Duodenal mucosa (tissue), 2 donors: ENCODE data around the gene FBXO17.
A peak's percentile ranks its signal among the peaks of the same experiment; 100 is the strongest.

ENCODE experiments used
- H3K27ac ChIP-seq: one replicate; pipeline ENCODE4 v1.7.0; 2013; ENCODE audit warnings: low read depth, low read length
- H3K27me3 ChIP-seq, 2 donors: one replicate each; pipeline ENCODE4 v1.7.0; 2013; ENCODE audit warnings: low read length in 2 of 2, control low read depth in 1 of 2; ENCODE audit not compliant: insufficient read depth in 2 of 2, control insufficient read depth in 1 of 2
- H3K36me3 ChIP-seq, 2 donors: one replicate each; pipeline ENCODE4 v1.7.0; 2013; ENCODE audit warnings: low read length in 2 of 2, control low read depth in 1 of 2; ENCODE audit not compliant: insufficient read depth in 2 of 2, control insufficient read depth in 1 of 2
- H3K4me1 ChIP-seq, 2 donors: one replicate each; pipeline ENCODE4 v1.7.0; 2013; ENCODE audit warnings: low read length in 2 of 2, control low read depth in 1 of 2; ENCODE audit not compliant: insufficient read depth in 2 of 2, control insufficient read depth in 1 of 2
- H3K4me3 ChIP-seq, 2 donors: one replicate each; pipeline ENCODE4 v1.7.0; 2013; ENCODE audit warnings: low read length in 2 of 2, low read depth in 1 of 2
- H3K9ac ChIP-seq, 2 donors: one replicate each; pipeline ENCODE4 v1.7.0; 2013; ENCODE audit warnings: low read length in 2 of 2, low read depth in 1 of 2
- H3K9me3 ChIP-seq, 2 donors: one replicate each; pipeline ENCODE4 v1.7.0; 2013; ENCODE audit warnings: low read length in 2 of 2, control low read depth in 1 of 2; ENCODE audit not compliant: control insufficient read depth in 1 of 2

Gene FBXO17

DNA sequence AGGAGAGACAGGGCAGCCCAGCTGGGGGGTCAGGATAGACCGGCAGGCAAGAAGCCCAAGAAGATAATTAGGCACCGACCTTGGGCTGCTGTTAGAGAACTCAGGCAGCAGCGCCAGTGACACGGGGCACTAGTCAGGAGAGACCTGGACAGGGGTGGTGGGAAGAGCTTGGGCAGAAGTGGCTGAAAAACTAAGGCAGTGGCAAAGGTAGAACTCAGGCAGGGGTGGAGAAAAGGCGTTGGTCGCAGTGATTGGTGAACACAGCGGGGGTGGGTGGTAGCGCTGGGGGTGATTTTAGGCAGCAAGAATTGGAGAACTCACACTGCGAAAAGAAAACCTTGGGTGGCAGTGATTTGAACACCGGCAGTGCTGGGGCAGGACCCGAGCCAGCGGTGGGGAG lies 67.9 kb downstream of the FBXO17 start:
- H3K4me1 ChIP-seq, result no peaks in the 10 kb centered on the region
- H3K9me3 ChIP-seq, result no peaks in the 10 kb centered on the region
- no peaks in the 10 kb centered on the region for H3K27me3 ChIP-seq
- peaks cover 2 to 39% of the 10 kb centered on the region in 2 donors for H3K36me3 ChIP-seq
- H3K9ac ChIP-seq, result no peak overlapping the region
- H3K4me3 ChIP-seq, result no peak overlapping the region
- no peak overlapping the region for H3K27ac ChIP-seq

DNA sequence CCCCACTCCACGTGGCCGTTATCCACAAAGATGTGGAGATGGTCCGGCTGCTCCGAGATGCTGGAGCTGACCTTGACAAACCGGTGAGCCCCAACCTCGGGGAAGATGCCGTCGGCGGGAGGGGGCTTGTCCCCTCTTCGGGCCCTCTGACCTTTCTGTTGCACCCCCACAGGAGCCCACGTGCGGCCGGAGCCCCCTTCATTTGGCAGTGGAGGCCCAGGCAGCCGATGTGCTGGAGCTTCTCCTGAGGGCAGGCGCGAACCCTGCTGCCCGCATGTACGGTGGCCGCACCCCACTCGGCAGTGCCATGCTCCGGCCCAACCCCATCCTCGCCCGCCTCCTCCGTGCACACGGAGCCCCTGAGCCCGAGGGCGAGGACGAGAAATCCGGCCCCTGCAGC lies 68.3 kb downstream of the FBXO17 start:
- no peaks in the 10 kb centered on the region for H3K4me1 ChIP-seq
- peaks cover 2 to 39% of the 10 kb centered on the region in 2 donors for H3K36me3 ChIP-seq
- no peaks in the 10 kb centered on the region for H3K9me3 ChIP-seq
- H3K27me3 ChIP-seq, result no peaks in the 10 kb centered on the region
- H3K27ac ChIP-seq, result no peak overlapping the region
- no peak overlapping the region for H3K4me3 ChIP-seq
- no peak overlapping the region for H3K9ac ChIP-seq

DNA sequence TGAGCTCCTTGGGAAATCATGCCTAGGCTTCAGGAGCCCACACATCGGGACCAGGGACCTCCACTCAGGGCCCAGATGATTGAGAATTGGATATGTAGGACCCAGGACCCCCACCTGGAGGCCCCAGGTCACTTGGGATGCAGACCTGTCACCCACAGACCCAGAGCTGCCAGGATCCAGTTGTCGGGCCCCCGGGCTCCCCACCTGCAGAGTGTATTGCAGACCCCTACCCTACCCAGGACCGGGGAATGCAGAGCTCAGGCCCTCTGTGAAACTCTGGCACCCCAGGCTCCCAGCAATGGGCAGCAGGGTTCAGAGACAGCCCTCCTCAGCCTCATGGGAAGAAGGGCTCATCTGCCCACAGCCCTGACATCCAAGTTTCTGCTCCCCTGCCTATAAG lies 69.9 kb downstream of the FBXO17 start:
- Histone ChIP-seq H3K9ac (no peak overlapping the region), H3K36me3 (peaks cover 2 to 39% of the 10 kb centered on the region in 2 donors), H3K4me3 (no peak overlapping the region), H3K4me1 (peaks cover 4% of the 10 kb centered on the region in 2 donors), H3K9me3 (no peaks in the 10 kb centered on the region), H3K27ac (no peak overlapping the region), H3K27me3 (no peaks in the 10 kb centered on the region)

DNA sequence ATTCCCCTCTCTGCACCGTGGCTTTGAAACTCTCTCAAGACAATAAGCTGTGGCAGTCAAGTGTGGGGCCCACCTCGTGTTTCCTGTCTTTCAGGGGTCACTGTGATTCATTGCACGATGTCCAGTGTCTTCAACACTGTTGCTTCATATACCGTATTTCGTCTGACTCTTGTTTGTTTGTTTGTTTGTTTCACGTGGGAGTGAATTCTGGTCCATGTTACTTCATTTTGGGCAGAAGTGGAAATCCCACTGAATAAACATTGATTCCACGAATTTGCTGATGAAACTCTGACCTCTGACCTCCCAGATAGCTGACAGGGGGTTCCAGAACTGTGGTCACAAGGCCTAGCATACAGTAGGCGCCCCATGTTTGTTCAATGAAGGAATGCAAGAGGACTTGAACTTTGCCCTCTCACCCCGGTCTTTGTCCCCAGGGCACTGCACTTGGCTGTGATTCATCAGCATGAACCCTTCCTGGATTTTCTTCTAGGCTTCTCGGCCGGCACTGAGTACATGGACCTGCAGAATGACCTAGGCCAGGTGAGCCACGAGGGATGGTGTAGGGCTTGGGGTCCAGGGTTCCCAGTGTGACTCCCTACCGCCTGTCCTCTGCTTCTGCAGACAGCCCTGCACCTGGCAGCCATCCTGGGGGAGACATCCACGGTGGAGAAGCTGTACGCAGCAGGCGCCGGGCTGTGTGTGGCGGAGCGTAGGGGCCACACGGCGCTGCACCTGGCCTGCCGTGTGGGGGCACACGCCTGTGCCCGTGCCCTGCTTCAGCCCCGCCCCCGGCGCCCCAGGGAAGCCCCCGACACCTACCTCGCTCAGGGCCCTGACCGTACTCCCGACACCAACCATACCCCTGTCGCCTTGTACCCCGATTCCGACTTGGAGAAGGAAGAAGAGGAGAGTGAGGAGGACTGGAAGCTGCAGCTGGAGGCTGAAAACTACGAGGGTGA lies 70.7 kb downstream of the FBXO17 start:
- H3K27me3 ChIP-seq, result no peaks in the 10 kb centered on the region
- H3K27ac ChIP-seq, result no peak overlapping the region
- no peak overlapping the region for H3K4me3 ChIP-seq
- H3K36me3 ChIP-seq, result peaks cover 2 to 39% of the 10 kb centered on the region in 2 donors
- no peaks in the 10 kb centered on the region for H3K9me3 ChIP-seq
- peaks cover 6 to 8% of the 10 kb centered on the region in 2 donors for H3K4me1 ChIP-seq
- no peak overlapping the region for H3K9ac ChIP-seq

DNA sequence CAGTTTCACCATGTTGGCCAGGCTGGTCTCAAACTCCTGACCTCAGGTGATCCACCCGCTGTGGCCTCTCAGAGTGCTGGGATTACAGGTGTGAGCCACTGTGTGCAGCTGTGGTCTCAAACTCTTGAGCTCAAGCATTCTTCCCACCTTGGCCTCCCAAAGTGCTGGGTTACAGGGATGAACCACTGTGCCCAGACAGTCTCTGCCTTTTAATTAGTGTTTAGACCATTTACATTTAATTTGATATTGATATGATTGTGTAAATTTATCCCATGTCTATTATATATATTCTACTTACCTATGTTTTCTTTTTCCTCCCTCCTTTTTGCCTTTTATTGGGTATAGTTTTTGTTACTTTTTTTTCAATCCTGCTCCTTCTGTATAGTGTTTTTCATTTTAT lies 73.9 kb downstream of the FBXO17 start:
- Histone ChIP-seq H3K9ac (no peak overlapping the region), H3K36me3 (peaks cover 0 to 19% of the 10 kb centered on the region in 2 donors)

DNA sequence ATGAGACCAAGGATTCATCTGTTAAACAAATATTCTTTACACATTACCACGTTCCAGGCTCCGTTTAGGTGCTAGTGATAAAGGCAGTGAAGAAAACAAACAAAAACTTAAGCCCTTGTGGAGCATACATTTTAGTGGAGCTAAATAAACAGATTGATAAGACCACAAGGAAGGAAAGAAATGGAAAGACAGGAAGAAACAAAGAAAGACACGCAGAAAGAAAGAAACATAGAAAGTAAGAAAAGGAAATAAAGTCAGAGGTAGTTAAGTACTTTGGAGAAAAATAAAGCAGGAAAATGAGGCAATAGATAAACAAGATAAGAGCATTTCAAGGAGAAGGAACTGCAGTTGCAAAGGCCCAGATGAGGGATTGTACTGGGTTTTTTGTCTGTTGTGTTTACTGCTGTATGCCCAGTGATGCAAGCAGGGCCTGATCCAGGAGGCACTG lies 74.8 kb downstream of the FBXO17 start:
- no peaks in the 10 kb centered on the region for H3K27me3 ChIP-seq
- H3K27ac ChIP-seq, result no peak overlapping the region
- H3K9me3 ChIP-seq, result no peaks in the 10 kb centered on the region
- H3K36me3 ChIP-seq, result peaks cover 0 to 16% of the 10 kb centered on the region in 2 donors
- peak overlapping the region; percentile 71 to 89 for H3K4me3 ChIP-seq
- peaks cover 18 to 19% of the 10 kb centered on the region in 2 donors for H3K4me1 ChIP-seq
- peak overlapping the region; percentile 56 to 73 for H3K9ac ChIP-seq

More for the DNA sequence above, 73.9 kb downstream of the FBXO17 start:
- Histone ChIP-seq H3K9me3 (no peaks in the 10 kb centered on the region), H3K27ac (no peak overlapping the region), H3K27me3 (no peaks in the 10 kb centered on the region), H3K4me3 (no peak overlapping the region), H3K4me1 (peaks cover 18 to 19% of the 10 kb centered on the region in 2 donors)

DNA sequence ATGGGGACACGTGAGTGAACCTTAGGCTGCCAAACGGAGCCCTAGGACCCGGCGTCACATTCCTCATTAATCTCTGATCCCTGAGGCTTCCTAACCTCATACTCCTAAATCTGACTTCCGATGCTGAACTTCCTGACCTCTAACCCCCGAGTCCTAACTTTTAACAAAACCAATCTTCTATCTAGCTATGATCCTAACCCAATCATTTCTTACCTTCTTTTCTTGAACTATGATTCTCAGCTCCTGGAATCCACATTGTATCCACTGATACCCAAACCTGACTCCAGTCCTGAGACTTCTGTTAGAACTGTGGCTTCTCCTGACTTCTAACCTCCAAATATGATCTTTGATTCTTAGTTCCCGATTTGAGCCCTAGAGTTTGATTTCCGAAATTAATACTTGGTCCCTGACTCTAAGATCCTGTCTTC lies 75.3 kb downstream of the FBXO17 start:
- Histone ChIP-seq H3K27ac (peak overlapping the region; percentile 71), H3K9ac (peak overlapping the region; percentile 56 to 73), H3K9me3 (no peaks in the 10 kb centered on the region), H3K4me1 (peaks cover 18 to 19% of the 10 kb centered on the region in 2 donors), H3K36me3 (peaks cover 0 to 12% of the 10 kb centered on the region in 2 donors), H3K4me3 (peak overlapping the region; percentile 71 to 89), H3K27me3 (no peaks in the 10 kb centered on the region)

DNA sequence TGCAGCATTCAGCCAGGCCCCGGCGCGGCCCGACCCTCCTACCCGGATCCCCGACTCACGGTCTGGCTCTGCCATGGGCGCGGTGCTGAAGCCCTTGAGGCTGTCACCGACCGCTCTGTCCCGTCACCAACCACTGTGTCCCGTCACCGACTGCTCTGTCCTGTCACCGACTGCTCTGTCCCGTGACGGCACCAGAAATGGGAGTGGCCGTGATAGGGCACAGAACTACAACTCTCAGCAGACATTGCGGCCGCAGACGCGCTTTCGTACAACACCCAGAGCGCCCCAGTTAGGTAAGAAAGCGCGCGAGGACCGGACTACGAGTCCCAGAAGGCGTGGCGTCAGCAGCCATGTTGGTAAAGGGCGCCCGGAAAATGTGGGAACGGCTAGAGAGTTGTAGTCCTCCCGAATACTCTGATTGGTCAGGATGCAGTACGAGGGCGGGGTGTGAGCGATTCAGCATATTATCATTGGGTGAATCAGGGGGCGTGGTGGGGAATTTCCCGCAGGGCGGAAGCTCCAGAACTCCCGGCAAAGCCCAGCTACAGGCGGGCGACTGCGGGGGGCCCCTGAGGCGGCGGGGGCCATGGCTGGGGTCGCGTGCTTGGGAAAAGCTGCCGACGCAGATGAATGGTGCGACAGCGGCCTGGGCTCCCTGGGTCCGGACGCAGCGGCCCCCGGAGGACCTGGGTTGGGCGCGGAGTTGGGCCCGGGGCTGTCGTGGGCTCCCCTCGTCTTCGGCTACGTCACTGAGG lies 75.9 kb downstream of the FBXO17 start, which contains the start of the genes NFKBIB and SIRT2:
TSS of gene NFKBIB (plus strand) at position 523 of the 755 bp plus-strand sequence. CDS start at position 587, 64 bp downstream.
TSS of gene SIRT2 (minus strand) at position 172 of the 755 bp plus-strand sequence. CDS start at position 75, 97 bp downstream.
- Histone ChIP-seq H3K4me1 (peaks cover 18 to 19% of the 10 kb centered on the region in 2 donors), H3K9ac (peak within 1 kb of the TSS; percentile 95)

DNA sequence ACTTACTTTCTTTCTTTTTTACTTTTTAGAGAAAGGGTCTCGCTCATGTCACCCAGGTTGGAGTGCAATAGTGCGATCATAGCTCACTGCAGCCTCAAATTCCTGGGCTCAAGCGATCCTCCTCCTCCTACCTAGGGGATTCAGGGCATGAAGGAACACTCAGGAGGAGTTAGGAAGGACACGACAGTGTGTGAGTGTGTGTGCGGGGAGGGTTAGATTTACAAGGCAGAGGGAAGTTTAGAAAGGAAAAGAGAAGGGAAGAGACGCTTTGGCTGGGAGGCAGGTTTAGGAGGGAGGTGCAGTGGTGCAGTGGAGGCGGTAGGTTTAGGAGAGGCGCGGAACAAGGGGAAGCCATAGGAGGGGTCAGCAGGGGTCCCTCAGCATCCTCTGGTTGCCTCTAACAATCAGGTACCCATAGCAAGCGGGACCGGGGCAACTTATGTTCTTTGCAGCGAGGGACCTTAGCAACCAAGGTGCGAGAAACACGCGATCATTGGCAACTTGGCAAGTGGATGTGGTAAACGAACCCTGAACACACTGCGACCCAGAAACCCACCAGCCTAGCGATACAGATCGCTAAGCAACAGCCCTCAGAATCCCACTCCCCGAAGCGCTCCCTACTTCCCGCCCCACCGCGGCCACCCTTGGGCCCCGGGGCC lies 76.6 kb downstream of the FBXO17 start:
- peak overlapping the region; percentile 94 to 95 for H3K4me3 ChIP-seq
- peak overlapping the region; percentile 74 for H3K27ac ChIP-seq
- H3K9ac ChIP-seq, result peak overlapping the region; percentile 95
- H3K36me3 ChIP-seq, result peaks cover 0 to 4% of the 10 kb centered on the region in 2 donors
- no peaks in the 10 kb centered on the region for H3K9me3 ChIP-seq
- no peaks in the 10 kb centered on the region for H3K27me3 ChIP-seq
- H3K4me1 ChIP-seq, result peaks cover 18 to 19% of the 10 kb centered on the region in 2 donors

More for the DNA sequence above, 75.9 kb downstream of the FBXO17 start, which contains the start of the genes NFKBIB and SIRT2:
- Histone ChIP-seq H3K9me3 (no peaks in the 10 kb centered on the region), H3K27ac (peak within 1 kb of the TSS; percentile 74), H3K27me3 (no peaks in the 10 kb centered on the region), H3K4me3 (peak within 1 kb of the TSS; percentile 94 to 95), H3K36me3 (peaks cover 0 to 8% of the 10 kb centered on the region in 2 donors)
